Measurements from ENCODE around the gene PLCH1.

The PLCH1 gene

GRCh38 chr3:155744626-155745324, at the start of gene PLCH1:
PLCH1 (minus strand) TSS chr3:155745071; CDS start chr3:155704224, 40,847 bp downstream.
- no peak within 1 kb of the TSS for H3K27ac ChIP-seq (ENCODE audit: low read depth, low read length)

GRCh38 chr3:155792532-155792931, 47.7 kb upstream of the PLCH1 start:
- Histone ChIP-seq H3K36me3 (ENCODE audit: control insufficient read depth, insufficient read depth, low read length) (peaks cover 4% of the 10 kb centered on the region), H3K9ac (ENCODE audit: low read length) (no peak overlapping the region), H3K4me3 (ENCODE audit: low read length) (no peak overlapping the region), H3K27me3 (ENCODE audit: control insufficient read depth, insufficient read depth, low read length) (no peaks in the 10 kb centered on the region), H3K27ac (ENCODE audit: low read depth, low read length) (no peak overlapping the region), H3K4me1 (ENCODE audit: control insufficient read depth, insufficient read depth, low read length) (no peaks in the 10 kb centered on the region)

More at GRCh38 chr3:155744626-155745324, at the start of gene PLCH1:
- Histone ChIP-seq H3K27me3 (ENCODE audit: control insufficient read depth, insufficient read depth, low read length) (peaks cover 3% of the 10 kb centered on the region), H3K9ac (ENCODE audit: low read length) (peak within 1 kb of the TSS; percentile 78), H3K4me1 (ENCODE audit: control insufficient read depth, insufficient read depth, low read length) (no peaks in the 10 kb centered on the region), H3K36me3 (ENCODE audit: control insufficient read depth, insufficient read depth, low read length) (no peaks in the 10 kb centered on the region), H3K4me3 (ENCODE audit: low read length) (peak within 1 kb of the TSS; percentile 96)

- Histone ChIP-seq H3K4me3 (ENCODE audit: low read length) (no peak overlapping the region), H3K27ac (ENCODE audit: low read depth, low read length) (no peak overlapping the region), H3K27me3 (ENCODE audit: control insufficient read depth, insufficient read depth, low read length) (no peaks in the 10 kb centered on the region), H3K36me3 (ENCODE audit: control insufficient read depth, insufficient read depth, low read length) (peaks cover 4% of the 10 kb centered on the region), H3K9ac (ENCODE audit: low read length) (no peak overlapping the region), H3K4me1 (ENCODE audit: control insufficient read depth, insufficient read depth, low read length) (no peaks in the 10 kb centered on the region)
Observed at GRCh38 chr3:155791190-155791589, 46.3 kb upstream of the PLCH1 start.

GRCh38 chr3:155790272-155790925, 45.5 kb upstream of the PLCH1 start:
- H3K4me1 ChIP-seq (ENCODE audit: control insufficient read depth, insufficient read depth, low read length) = no peaks in the 10 kb centered on the region
- no peak overlapping the region for H3K9ac ChIP-seq (ENCODE audit: low read length)
- peaks cover 4% of the 10 kb centered on the region for H3K36me3 ChIP-seq (ENCODE audit: control insufficient read depth, insufficient read depth, low read length)
- H3K27me3 ChIP-seq (ENCODE audit: control insufficient read depth, insufficient read depth, low read length) = no peaks in the 10 kb centered on the region
- H3K4me3 ChIP-seq (ENCODE audit: low read length) = no peak overlapping the region
- no peak overlapping the region for H3K27ac ChIP-seq (ENCODE audit: low read depth, low read length)

GRCh38 chr3:155785662-155786295, 40.9 kb upstream of the PLCH1 start:
- H3K27me3 ChIP-seq (ENCODE audit: control insufficient read depth, insufficient read depth, low read length) = no peaks in the 10 kb centered on the region
- no peaks in the 10 kb centered on the region for H3K4me1 ChIP-seq (ENCODE audit: control insufficient read depth, insufficient read depth, low read length)
- peaks cover 2% of the 10 kb centered on the region for H3K36me3 ChIP-seq (ENCODE audit: control insufficient read depth, insufficient read depth, low read length)
- H3K9ac ChIP-seq (ENCODE audit: low read length) = no peak overlapping the region
- H3K27ac ChIP-seq (ENCODE audit: low read depth, low read length) = no peak overlapping the region
- H3K4me3 ChIP-seq (ENCODE audit: low read length) = no peak overlapping the region

GRCh38 chr3:155782390-155782953, 37.6 kb upstream of the PLCH1 start:
- Histone ChIP-seq H3K27me3 (ENCODE audit: control insufficient read depth, insufficient read depth, low read length) (no peaks in the 10 kb centered on the region), H3K9ac (ENCODE audit: low read length) (no peak overlapping the region), H3K4me3 (ENCODE audit: low read length) (no peak overlapping the region), H3K4me1 (ENCODE audit: control insufficient read depth, insufficient read depth, low read length) (no peaks in the 10 kb centered on the region), H3K36me3 (ENCODE audit: control insufficient read depth, insufficient read depth, low read length) (no peaks in the 10 kb centered on the region), H3K27ac (ENCODE audit: low read depth, low read length) (no peak overlapping the region)

- Histone ChIP-seq H3K27me3 (ENCODE audit: control insufficient read depth, insufficient read depth, low read length) (no peaks in the 10 kb centered on the region), H3K9ac (ENCODE audit: low read length) (no peak overlapping the region), H3K36me3 (ENCODE audit: control insufficient read depth, insufficient read depth, low read length) (no peaks in the 10 kb centered on the region), H3K4me3 (ENCODE audit: low read length) (no peak overlapping the region), H3K4me1 (ENCODE audit: control insufficient read depth, insufficient read depth, low read length) (no peaks in the 10 kb centered on the region), H3K27ac (ENCODE audit: low read depth, low read length) (no peak overlapping the region)
Observed at GRCh38 chr3:155780291-155780690, 35.4 kb upstream of the PLCH1 start.

GRCh38 chr3:155778462-155778861, 33.6 kb upstream of the PLCH1 start:
- Histone ChIP-seq H3K36me3 (ENCODE audit: control insufficient read depth, insufficient read depth, low read length) (no peaks in the 10 kb centered on the region), H3K4me3 (ENCODE audit: low read length) (no peak overlapping the region), H3K4me1 (ENCODE audit: control insufficient read depth, insufficient read depth, low read length) (no peaks in the 10 kb centered on the region), H3K9ac (ENCODE audit: low read length) (no peak overlapping the region), H3K27ac (ENCODE audit: low read depth, low read length) (no peak overlapping the region), H3K27me3 (ENCODE audit: control insufficient read depth, insufficient read depth, low read length) (no peaks in the 10 kb centered on the region)

- Histone ChIP-seq H3K4me3 (ENCODE audit: low read length) (no peak overlapping the region), H3K4me1 (ENCODE audit: control insufficient read depth, insufficient read depth, low read length) (peaks cover 3% of the 10 kb centered on the region), H3K27me3 (ENCODE audit: control insufficient read depth, insufficient read depth, low read length) (no peaks in the 10 kb centered on the region), H3K27ac (ENCODE audit: low read depth, low read length) (no peak overlapping the region), H3K36me3 (ENCODE audit: control insufficient read depth, insufficient read depth, low read length) (no peaks in the 10 kb centered on the region), H3K9ac (ENCODE audit: low read length) (no peak overlapping the region)
Observed at GRCh38 chr3:155772801-155773200, 27.9 kb upstream of the PLCH1 start.

GRCh38 chr3:155771126-155771525, 26.3 kb upstream of the PLCH1 start:
- Histone ChIP-seq H3K9ac (ENCODE audit: low read length) (no peak overlapping the region), H3K36me3 (ENCODE audit: control insufficient read depth, insufficient read depth, low read length) (no peaks in the 10 kb centered on the region), H3K4me3 (ENCODE audit: low read length) (no peak overlapping the region)

GRCh38 chr3:155766206-155766605, 21.3 kb upstream of the PLCH1 start:
- Histone ChIP-seq H3K9ac (ENCODE audit: low read length) (no peak overlapping the region), H3K36me3 (ENCODE audit: control insufficient read depth, insufficient read depth, low read length) (no peaks in the 10 kb centered on the region), H3K27me3 (ENCODE audit: control insufficient read depth, insufficient read depth, low read length) (no peaks in the 10 kb centered on the region), H3K4me1 (ENCODE audit: control insufficient read depth, insufficient read depth, low read length) (no peaks in the 10 kb centered on the region), H3K27ac (ENCODE audit: low read depth, low read length) (no peak overlapping the region), H3K4me3 (ENCODE audit: low read length) (no peak overlapping the region)

More at GRCh38 chr3:155771126-155771525, 26.3 kb upstream of the PLCH1 start:
- Histone ChIP-seq H3K4me1 (ENCODE audit: control insufficient read depth, insufficient read depth, low read length) (peaks cover 3% of the 10 kb centered on the region), H3K27me3 (ENCODE audit: control insufficient read depth, insufficient read depth, low read length) (no peaks in the 10 kb centered on the region), H3K27ac (ENCODE audit: low read depth, low read length) (no peak overlapping the region)

- Histone ChIP-seq H3K4me1 (ENCODE audit: control insufficient read depth, insufficient read depth, low read length) (no peaks in the 10 kb centered on the region), H3K9ac (ENCODE audit: low read length) (no peak overlapping the region), H3K36me3 (ENCODE audit: control insufficient read depth, insufficient read depth, low read length) (no peaks in the 10 kb centered on the region), H3K27me3 (ENCODE audit: control insufficient read depth, insufficient read depth, low read length) (no peaks in the 10 kb centered on the region), H3K27ac (ENCODE audit: low read depth, low read length) (no peak overlapping the region), H3K4me3 (ENCODE audit: low read length) (no peak overlapping the region)
Observed at GRCh38 chr3:155763870-155764463, 19.1 kb upstream of the PLCH1 start.
